ENCODE results near the gene TTC39A.

TTC39A gene

DNA sequence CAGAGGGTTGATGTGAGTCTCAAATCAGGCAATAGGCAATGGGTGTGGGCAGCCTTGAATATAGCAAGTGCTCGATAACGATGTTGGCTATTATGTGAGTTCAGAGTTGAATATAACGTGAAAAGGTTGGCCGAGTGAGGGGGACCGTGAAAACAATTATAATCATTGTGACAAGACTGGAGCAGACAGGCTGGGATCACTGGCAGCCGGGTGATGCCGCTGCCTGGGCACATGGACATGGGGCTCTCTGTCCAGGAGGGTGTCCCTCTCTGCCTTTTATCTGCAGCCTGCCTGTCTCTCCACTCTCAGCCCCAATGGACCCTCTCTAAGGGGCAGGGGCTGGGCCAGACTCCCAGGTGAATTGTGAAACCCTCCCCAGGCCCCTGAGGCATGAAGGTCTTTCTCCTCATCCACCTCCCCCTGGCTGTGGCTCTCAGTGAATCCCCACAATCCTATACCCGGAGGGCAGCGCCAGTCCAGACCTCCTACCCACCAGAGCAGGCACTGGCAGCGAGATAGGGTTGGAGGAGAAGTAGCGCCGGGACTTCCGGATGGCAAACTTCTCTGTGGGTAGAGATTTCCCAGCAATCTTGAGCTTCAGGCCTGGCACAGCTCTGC is 36.4 kb downstream of the TTC39A start:
- no peak overlapping the region for H3K4me3 ChIP-seq (ENCODE audit: low read length)
- TF ChIP-seq, protein P1, sequence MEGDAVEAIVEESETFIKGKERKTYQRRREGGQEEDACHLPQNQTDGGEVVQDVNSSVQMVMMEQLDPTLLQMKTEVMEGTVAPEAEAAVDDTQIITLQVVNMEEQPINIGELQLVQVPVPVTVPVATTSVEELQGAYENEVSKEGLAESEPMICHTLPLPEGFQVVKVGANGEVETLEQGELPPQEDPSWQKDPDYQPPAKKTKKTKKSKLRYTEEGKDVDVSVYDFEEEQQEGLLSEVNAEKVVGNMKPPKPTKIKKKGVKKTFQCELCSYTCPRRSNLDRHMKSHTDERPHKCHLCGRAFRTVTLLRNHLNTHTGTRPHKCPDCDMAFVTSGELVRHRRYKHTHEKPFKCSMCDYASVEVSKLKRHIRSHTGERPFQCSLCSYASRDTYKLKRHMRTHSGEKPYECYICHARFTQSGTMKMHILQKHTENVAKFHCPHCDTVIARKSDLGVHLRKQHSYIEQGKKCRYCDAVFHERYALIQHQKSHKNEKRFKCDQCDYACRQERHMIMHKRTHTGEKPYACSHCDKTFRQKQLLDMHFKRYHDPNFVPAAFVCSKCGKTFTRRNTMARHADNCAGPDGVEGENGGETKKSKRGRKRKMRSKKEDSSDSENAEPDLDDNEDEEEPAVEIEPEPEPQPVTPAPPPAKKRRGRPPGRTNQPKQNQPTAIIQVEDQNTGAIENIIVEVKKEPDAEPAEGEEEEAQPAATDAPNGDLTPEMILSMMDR (conservative IDR thresholded peaks at IDR 0.05; ENCODE audit: low read length), result no peak
- DNase-seq (ENCODE audit: low read depth), result no peak

DNA sequence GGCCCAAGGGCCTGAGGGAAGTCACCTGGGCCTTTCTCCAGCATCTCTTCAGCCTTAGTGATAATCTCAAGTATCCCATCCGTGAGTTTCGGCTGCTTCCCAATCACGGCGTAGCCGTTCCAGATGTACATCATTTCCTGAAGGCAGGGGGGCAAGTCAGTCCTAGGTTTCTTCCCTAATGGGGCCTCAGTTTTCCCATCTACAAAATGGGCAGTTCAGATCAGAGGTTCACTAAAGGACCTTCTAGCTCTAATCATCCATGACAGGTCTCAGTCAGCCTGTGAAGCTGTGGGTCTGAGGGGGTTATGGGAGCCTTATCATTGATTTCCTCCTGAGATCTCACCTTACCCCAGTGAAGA is 39.9 kb downstream of the TTC39A start:
- DNase-seq (ENCODE audit: low read depth), result no peak
- TF ChIP-seq, protein P1 (conservative IDR thresholded peaks at IDR 0.05; ENCODE audit: low read length), result no peak
- no peak overlapping the region for H3K4me3 ChIP-seq (ENCODE audit: low read length)

DNA sequence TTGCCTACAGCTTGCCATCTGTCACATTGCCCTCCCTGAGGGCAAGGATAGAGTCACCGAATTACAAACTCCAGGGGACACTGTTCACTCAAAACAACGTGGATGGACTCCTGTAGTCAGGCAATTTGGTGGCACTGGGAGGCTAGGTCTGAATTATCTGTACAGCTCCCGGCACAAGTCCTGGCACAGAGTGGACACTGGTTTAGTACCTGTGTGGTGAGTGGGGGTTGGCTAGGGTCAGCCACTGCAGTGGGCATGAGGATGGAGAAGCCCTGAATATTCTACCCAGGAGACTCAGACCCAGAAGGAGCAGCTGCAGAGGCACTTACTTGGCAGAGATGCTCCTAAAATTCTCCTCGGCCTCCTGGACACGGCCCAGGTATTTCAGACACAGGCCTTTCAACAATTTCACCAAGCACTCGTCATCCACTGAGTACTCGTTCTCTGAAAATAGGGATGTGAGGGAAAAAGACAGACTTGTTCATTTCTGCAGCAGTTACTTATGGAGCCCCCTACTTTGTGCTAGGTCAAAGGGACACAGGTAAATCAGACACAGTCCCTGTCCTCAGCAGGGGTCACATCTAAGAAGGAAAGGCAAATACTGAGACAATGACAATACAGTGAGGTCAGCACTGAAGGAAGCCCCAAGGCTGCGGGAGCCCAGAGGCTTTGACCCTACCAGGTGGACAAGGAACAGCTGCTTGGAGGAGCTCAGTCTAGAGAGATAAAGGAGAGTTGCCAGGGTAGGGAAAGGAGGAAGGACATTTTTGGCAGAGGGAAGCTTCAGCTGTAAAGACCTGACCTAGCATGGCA is 40.5 kb downstream of the TTC39A start:
- DNase-seq (ENCODE audit: low read depth), result no peak
- TF ChIP-seq, protein P1 (conservative IDR thresholded peaks at IDR 0.05; ENCODE audit: low read length), result no peak
- H3K4me3 ChIP-seq (ENCODE audit: low read length), result no peak overlapping the region

DNA sequence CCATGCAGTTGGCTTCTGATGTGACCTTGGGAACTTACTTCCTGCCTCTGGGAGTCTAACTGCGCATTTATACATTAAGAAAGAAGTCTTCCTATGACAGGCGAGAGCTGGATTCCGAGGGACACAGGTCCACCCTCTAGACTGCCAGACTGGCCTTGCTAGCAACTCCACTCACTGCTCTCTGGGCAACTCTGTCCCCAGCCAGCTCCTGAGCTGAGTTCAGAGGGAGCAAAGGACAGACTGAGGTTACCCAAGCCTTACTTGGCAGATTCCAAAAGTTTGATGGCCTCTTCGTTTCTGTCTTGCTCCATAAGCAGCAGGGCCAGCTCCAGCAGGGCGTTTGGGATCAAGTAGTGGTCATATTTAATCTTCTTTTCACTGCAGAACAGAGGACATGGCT is 41.8 kb downstream of the TTC39A start:
- DNase-seq (ENCODE audit: low read depth), result no peak
- H3K4me3 ChIP-seq (ENCODE audit: low read length), result no peak overlapping the region
- TF ChIP-seq, protein P1 (conservative IDR thresholded peaks at IDR 0.05; ENCODE audit: low read length), result no peak

DNA sequence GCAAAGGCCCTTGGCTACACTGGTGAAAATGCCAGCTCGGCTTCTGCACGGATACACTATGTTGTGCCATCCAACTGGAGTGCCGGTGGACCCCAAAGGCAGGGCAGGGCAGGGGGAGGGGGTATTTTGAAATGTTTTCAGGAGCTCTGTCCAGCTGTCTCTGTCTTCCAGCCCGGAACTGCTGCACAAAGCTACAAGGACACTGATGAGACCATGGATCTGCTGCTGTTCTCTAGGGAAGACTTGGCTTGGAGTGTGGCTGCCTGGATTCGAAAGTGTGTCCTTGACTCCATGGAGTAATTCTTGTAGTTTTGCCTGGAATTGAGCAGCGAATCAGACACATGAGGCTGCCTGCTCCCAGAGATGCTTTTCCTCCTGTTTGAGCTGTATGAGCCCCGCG is 42.4 kb downstream of the TTC39A start:
- TF ChIP-seq, protein P1 (conservative IDR thresholded peaks at IDR 0.05; ENCODE audit: low read length), result no peak
- DNase-seq (ENCODE audit: low read depth), result no peak
- H3K4me3 ChIP-seq (ENCODE audit: low read length), result no peak overlapping the region

DNA sequence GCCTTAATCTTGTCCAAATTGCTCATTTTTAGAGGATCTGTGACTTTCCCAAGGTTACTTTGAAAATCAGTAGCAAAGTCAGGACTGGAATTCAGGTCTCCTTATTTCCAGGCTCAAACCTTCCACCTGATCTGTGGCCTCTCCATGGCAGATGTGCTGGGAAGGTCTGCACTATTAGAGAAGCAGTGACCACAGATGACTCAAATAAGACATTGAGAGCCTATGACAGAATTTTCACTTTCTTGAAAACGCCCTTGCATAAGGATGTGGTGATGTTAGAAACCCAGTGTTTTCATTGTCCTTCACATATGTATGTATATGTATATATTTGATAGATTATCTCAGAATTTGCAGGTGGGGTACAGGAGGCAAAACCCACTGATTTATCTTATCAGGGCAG is 45.3 kb downstream of the TTC39A start:
- no peak for DNase-seq (ENCODE audit: low read depth)
- TF ChIP-seq, protein P1 (conservative IDR thresholded peaks at IDR 0.05; ENCODE audit: low read length), result no peak
- no peak overlapping the region for H3K4me3 ChIP-seq (ENCODE audit: low read length)

DNA sequence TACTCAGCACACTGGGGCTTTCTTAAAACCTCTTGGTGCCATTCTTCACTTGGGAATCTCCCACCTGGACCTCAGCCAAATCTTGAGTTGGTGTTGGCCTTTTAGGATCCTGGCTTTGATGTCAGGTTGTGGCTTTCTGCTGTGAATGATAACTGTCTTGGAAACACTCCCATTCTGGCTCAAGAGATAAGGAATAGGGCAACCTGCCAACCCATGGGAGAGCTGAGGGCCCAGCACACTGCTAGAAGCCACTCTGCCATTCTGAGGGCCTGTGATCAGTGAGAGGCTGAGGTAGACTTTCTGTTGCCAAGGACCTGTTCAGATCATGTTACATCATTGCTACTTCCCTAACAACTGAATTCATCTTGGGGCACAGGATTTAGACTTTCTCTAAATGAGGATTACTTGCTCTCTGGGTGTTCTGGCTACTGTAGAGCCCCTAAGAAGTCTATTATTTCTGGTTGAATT is 45.8 kb downstream of the TTC39A start:
- no peak for DNase-seq (ENCODE audit: low read depth)
- TF ChIP-seq, protein P1 (conservative IDR thresholded peaks at IDR 0.05; ENCODE audit: low read length), result no peak
- no peak overlapping the region for H3K4me3 ChIP-seq (ENCODE audit: low read length)
